HG03571 (cell line): ENCODE data around the gene EFNB2.

Source experiments
- ATAC-seq: cut with Tn5 transposase; IDR thresholded peaks from one replicate; pipeline ENCODE4 v1.9.1; 2021; ENCODE audit not compliant: unreplicated experiment

EFNB2 gene

GRCh38 chr13:106487129-106487528, 48.3 kb downstream of the EFNB2 start:
- no peak for ATAC-seq

- no peak for ATAC-seq
Observed at GRCh38 chr13:106486287-106486686, 49.2 kb downstream of the EFNB2 start.

- ATAC-seq = no peak
Observed at GRCh38 chr13:106484537-106485193, 50.8 kb downstream of the EFNB2 start.

- no peak for ATAC-seq
Observed at GRCh38 chr13:106484084-106484483, 51.4 kb downstream of the EFNB2 start.

- no peak for ATAC-seq
Observed at GRCh38 chr13:106481919-106482318, 53.5 kb downstream of the EFNB2 start.

GRCh38 chr13:106480351-106480910, 55.0 kb downstream of the EFNB2 start:
- no peak for ATAC-seq

GRCh38 chr13:106479929-106480328, 55.5 kb downstream of the EFNB2 start:
- no peak for ATAC-seq

GRCh38 chr13:106478116-106478515, 57.3 kb downstream of the EFNB2 start:
- no peak for ATAC-seq

GRCh38 chr13:106477303-106477702, 58.2 kb downstream of the EFNB2 start:
- ATAC-seq = no peak

GRCh38 chr13:106475852-106476251, 59.6 kb downstream of the EFNB2 start:
- ATAC-seq = no peak

GRCh38 chr13:106474912-106475311, 60.5 kb downstream of the EFNB2 start:
- no peak for ATAC-seq

- no peak for ATAC-seq
Observed at GRCh38 chr13:106473154-106473553, 62.3 kb downstream of the EFNB2 start.

GRCh38 chr13:106472621-106473020, 62.8 kb downstream of the EFNB2 start:
- no peak for ATAC-seq

- no peak for ATAC-seq
Observed at GRCh38 chr13:106471957-106472543, 63.4 kb downstream of the EFNB2 start.

GRCh38 chr13:106470576-106470975, 64.9 kb downstream of the EFNB2 start:
- no peak for ATAC-seq

- ATAC-seq = no peak
Observed at GRCh38 chr13:106468744-106469590, 66.5 kb downstream of the EFNB2 start.

- ATAC-seq = no peak
Observed at GRCh38 chr13:106468207-106468606, 67.3 kb downstream of the EFNB2 start.

- ATAC-seq = no peak
Observed at GRCh38 chr13:106467427-106468122, 67.9 kb downstream of the EFNB2 start.

GRCh38 chr13:106466691-106467426, 68.6 kb downstream of the EFNB2 start:
- ATAC-seq = no peak

- ATAC-seq = no peak
Observed at GRCh38 chr13:106464076-106464475, 71.4 kb downstream of the EFNB2 start.
